GM13977 (cell line): Measurements from ENCODE around the gene PHYHD1.

Source experiments
- DNase-seq: peaks from one replicate; pipeline ENCODE4 v3.0.0; 2012; ENCODE audit warnings: low spot score
- CTCF ChIP-seq: IDR thresholded peaks from 2 replicates; pipeline ENCODE4 v1.5.1; 2012; ENCODE audit warnings: mild to moderate bottlenecking, control low read depth; ENCODE audit not compliant: insufficient read depth; ENCODE audit errors: extremely low read depth, missing control alignments
- in situ Hi-C: fragments of 300-500 bp; cut with MboI; formaldehyde crosslinking; loops from one replicate; pipeline ENCODE4 v1.12.0; 2022; ENCODE audit warnings: low sequenced_read_pairs, low pct_unique_long_range_greater_than_20kb, mixed read lengths, inconsistent platforms; ENCODE audit not compliant: unreplicated experiment

PHYHD1 gene

GRCh38 chr9:128913048-128913900, 7.5 kb upstream of the PHYHD1 start:
- TF ChIP-seq CTCF, result no peak
- in situ Hi-C loops, result no loop called here
- no peak for DNase-seq

- TF ChIP-seq CTCF, result no peak
- in situ Hi-C loops, result no loop called here
- no peak for DNase-seq
Observed at GRCh38 chr9:128913995-128914772, 6.6 kb upstream of the PHYHD1 start.

- DNase-seq, result no peak
- TF ChIP-seq CTCF, result no peak
- in situ Hi-C loops, result no loop called here
Observed at GRCh38 chr9:128916204-128916603, 4.6 kb upstream of the PHYHD1 start.

GRCh38 chr9:128916745-128917144, 4.0 kb upstream of the PHYHD1 start:
- no peak for DNase-seq
- in situ Hi-C loops, result no loop called here
- TF ChIP-seq CTCF, result no peak

GRCh38 chr9:128917151-128917849, 3.5 kb upstream of the PHYHD1 start:
- no peak for DNase-seq
- no peak for TF ChIP-seq CTCF
- in situ Hi-C loops, result no loop called here

- TF ChIP-seq CTCF, result no peak
Observed at GRCh38 chr9:128918921-128919320, 1.9 kb upstream of the PHYHD1 start.

More at GRCh38 chr9:128918921-128919320, 1.9 kb upstream of the PHYHD1 start:
- no peak for DNase-seq
- in situ Hi-C loops, result no loop called here
